ENCODE results near the gene C22orf42. TPM values are rescaled to one million over a fixed set of nuclear protein-coding genes. Genes with fewer than 3 reads are reported as not detected.
"Not testable (repeated sequence)": the region's sequence is repeated elsewhere in the genome, so short reads cannot be mapped to it uniquely, and the experiment has no call there.

Gene C22orf42, protein sequence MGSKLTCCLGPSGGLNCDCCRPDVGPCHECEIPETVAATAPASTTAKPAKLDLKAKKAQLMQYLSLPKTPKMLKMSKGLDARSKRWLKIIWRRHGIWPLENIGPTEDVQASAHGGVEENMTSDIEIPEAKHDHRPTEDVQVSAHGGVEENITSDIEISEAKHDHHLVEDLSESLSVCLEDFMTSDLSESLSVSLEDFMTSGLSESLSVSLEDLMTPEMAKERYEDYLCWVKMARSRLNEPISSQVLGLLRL
- not detected in 2 replicates for total RNA-seq
- polyA plus RNA-seq (2012), result not detected

DNA sequence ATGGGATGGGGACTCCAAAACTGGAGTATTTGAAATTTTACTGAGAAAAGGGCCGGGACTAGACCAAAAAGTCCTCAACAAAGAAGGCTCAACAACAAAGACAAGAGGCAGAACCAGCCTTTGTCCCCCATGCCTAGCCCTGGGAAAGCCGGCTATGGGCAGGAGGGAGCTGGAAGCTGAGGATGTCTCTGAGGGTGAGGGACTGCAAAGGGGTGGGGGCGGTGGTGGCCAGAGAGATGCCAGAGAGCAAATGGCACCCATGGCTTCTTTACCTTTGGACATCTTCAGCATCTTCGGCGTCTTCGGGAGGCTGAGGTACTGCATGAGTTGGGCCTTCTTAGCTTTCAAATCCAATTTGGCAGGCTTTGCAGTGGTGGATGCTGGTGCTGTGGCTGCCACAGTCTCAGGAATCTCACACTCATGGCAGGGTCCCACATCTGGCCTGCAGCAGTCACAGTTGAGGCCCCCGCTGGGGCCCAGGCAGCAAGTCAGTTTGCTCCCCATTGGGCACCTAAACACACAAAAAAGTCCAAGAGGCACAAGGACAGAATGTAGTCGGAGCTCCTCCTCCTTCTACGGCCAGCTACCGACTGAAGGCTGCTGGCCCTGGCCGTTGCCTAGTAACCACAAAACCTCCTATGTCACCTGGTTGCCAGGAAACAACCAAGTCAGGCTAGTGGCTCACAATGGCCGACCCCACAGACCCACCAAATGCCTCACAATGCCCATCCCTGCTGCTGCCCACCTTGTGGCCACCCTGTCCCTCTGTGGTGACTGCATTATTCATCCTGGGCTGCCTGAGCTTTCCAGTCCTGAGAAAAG, at the start of gene C22orf42:
Gene C22orf42, minus strand, starts transcription at position 592 of the 822 bp plus-strand sequence. Its CDS starts 88 bp downstream, at position 504.
- no peak for DNase-seq (ENCODE audit: low read depth)

DNA sequence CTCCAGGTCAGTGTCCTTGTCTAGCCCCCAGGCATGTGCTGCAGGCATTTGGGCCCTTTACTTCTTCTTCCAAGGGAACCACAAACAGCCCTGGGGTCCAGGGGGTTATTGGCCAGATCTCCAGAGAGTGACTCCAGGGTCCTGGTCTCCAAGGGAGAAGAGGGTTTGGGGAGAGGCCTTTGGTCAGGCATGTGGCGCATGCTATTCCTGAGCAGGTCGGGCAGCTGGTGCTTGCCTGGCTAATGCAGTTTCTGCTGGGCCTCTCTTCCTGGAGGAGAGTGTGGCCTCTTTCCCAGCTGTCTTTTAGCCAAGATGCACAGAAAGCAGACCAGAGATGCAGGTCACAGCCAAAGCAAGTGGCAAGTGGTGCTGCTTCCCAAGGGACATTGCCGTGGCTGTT, 49.6 kb upstream of the C22orf42 start:
- peak; percentile 92 for DNase-seq (ENCODE audit: low read depth)

DNA sequence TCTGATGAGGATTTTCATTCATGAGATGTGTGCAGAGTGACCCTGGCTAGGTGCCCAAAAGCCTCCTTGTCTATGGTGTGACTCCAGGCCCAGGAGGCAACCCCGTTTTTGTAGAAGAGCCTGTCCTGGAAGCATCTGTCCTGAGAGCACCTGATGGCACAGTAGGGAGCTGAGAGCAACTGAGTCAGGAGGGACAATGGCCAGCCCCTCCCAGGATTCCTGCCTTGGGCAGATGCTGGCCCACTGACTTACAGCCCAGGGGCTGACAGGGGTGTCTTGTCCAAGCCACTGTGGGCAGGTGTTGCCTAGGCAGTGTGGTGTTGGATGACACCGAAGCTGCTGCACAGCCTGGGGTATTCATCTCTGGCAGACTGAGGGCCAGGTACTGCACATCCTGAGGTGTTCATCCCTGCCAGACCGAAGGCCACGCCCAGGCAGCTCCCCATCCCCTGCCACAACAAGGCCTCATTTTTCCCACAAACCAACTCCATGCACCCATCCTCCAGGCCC, 48.9 kb upstream of the C22orf42 start:
- no peak for DNase-seq (ENCODE audit: low read depth)

DNA sequence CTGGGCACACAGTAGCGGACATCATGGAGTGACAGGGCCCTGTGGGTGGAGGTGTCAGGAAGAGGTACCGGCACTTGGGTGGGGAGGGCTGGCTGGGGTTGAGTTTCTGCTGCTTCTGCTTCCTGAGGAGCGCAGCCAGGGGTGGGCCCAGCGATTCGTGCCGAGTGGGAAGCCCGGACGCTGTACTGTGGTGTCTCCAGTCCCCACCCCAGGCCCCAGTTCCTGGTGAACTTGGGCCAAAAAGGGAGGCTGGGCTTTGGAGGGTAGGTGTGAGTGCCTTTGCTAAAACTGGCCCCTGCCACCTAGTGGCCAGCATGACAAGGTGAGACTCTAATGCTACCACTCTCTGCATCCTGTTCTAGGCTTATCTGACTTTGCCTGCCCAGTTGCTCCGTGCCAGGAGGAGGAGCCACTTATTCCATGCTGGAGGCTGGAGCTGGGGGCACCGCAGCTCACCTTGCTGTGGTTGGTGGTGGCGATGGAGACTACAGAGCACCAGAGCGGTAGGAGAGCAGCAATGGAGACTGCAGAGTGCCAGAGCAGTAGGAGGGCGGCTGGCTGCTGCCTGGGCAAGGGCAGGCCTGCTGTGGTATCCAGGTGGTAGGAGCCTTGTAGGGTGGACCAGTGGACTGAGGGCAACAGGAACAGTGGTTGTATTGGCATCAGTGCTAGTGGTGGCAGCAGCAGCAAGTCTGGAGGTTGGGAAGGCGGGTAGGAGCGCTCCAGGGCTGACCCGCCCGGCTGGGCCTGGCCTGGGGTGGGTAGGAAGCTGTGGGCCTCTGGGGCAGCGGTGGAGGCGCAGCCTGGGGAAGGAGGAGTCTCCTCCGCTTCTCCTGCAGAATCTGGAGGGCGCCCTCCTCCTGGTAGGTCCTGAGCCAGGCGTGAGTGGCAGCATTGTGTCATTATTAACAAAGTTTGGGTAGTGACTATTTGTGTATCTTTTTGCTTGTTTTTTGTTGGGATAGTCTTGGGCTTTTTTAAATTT, 48.0 kb upstream of the C22orf42 start:
- no peak for DNase-seq (ENCODE audit: low read depth)

DNA sequence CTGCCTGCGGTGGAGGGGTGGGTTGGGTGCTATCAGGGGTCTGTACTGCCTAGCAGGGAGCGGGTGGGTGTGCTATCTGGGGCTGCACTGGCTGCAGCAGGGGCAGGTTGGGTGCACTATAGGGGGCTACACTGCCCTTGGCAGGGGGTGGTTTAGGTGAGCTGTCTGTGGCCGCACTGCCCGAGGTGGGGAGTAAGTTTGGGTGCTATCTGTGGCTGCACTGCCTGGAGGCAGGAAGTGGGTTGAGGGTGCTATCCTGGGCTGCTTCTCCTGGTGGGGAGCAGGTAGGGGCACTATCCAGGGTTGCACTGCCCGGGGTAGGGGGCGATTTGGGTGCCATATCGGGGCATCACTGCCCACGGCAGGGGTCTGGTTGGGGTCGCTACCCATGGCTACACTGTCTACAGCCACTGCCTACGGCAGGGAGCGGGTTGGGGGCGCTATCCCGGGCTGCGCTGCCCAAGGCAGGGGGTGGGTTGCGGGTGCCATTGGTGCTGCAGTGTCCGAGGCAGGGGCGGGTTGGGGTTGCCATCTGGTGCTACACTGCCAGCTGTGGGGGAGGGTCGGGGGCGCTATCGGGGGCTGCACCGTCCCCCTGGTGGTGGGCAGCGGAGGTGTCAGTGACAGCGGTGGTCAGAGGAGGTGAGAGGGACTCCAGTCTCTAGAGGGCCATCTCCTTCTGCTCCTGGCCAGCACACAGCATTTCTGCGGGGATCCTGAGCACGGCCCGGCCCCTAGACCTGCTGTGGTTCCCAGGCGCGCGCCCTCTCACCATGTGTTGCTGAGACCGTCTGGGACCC, 47.1 kb upstream of the C22orf42 start:
- DNase-seq (ENCODE audit: low read depth), result no peak

DNA sequence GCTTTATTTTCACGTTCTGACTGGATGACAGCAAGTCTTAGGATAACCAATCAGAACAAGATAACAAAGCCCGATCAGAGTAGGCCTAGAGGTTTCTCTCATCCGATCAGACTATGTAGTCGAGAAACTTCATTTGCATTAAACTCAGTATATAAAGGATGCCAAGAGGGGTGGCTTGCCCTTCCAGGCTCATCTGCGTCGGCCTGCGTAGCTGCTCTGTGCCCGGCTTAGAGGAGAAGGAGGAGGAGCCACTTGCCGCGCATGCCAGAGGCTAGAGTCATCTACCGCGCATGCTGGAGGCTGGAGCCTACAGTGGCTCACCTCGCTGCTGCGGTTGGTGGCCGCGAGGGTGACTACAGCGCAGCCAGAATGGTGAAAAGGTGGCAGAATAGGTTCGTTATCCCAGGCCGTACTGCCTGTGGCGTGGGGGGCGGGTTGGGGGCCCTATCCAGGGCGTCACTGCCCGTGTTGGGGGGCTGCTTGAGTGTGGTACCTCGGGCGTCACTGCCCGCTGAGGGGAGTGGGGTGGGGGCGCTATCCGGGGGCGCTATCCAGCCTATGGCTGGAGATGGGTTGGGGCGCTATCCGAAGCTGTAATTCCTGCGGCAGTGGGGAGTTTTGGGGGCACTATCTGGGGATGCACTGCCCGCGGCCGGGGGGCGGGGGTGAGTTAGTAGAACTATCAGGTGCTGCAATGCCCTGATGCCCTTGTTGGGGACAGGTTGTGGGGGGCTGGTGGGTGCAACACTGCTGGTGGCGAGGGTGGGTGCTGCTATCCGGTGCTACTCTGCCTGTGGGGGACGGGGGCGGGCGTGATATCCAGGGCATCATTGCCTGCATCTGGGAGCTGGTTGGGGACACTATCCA, 46.0 kb upstream of the C22orf42 start, which contains the start of gene RFPL2:
Gene RFPL2, minus strand, starts transcription at position 218 of the 867 bp plus-strand sequence. CDS start 2,622 bp downstream, outside the sequence.
- peak; percentile 21 for DNase-seq (ENCODE audit: low read depth)

DNA sequence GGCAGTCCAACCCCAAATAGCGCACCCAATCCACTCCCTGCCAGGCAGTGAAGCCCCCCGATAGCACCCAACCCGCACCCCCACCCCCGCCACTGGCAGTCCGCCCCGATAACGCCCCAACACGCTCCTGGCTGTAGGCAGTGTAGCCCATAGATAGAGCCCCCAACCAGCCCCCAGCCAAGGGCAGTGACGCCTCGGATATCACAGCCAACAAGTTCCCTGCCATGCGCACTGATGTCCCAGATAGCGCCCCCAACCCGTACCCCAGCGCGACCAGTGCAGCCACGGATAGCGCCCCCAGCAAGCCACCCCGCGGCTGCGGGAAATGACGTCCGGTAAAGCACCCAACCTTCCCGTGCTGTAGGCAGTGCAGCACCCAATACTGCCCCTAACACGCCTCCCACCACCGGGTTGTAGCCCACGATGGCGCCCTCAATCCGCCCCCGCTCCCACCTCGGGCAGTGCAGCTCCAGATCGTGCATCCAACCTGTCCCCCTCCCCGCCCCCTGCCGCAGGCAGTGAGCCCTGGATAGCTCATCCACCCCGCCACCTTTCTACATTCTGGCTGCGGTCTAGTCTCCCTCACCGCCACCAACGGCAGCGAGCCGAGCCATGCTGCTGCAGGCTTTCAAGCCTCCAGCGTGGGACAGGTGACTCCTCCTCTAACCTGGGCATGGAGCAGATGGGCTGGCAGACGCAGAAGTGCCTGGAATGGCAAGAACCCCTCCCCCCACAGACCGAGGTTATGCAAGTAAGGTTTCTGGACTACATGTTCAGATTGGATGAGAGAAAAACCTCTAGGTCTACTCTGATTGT, 45.1 kb upstream of the C22orf42 start:
- no peak for DNase-seq (ENCODE audit: low read depth)

DNA sequence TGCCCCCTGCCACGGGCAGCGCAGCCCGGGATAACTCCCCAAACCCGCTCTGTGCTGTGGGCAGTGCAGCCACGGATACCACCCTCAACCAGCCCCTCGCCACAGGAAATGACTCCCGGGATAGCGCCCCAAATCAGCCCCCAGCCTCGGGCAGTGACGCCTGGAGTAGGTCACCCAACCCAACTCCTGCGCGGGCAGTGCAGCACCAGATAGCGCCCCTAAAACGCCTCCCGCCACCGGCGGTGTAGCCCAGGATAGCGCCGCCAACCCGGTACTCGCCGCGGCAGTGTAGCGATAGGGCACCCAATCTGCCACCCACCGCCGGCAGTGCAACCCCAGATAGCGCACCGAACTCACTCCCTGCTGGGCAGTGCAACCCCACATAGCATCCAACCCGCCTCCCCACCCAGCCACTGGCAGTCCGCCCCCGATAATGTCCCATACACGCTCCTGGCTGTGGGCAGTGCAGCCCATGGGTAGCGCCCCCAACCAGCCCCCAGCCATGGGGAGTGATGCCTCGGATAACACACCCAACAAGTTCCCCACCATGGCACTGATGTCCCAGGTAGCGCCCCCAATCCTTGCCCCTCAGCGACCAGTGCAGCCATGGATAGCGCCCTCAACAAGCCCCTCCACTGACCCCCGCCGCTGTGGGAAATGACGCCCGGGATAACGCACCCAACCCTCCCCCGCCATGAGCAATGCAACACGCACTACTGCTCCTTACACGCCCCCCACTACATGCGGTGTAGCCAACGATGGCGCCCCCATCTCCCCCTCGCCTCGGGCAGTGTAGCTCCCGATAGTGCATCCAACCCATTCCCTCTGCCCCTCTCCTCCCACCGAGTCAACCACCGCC, 44.3 kb upstream of the C22orf42 start:
- no peak for DNase-seq (ENCODE audit: low read depth)

DNA sequence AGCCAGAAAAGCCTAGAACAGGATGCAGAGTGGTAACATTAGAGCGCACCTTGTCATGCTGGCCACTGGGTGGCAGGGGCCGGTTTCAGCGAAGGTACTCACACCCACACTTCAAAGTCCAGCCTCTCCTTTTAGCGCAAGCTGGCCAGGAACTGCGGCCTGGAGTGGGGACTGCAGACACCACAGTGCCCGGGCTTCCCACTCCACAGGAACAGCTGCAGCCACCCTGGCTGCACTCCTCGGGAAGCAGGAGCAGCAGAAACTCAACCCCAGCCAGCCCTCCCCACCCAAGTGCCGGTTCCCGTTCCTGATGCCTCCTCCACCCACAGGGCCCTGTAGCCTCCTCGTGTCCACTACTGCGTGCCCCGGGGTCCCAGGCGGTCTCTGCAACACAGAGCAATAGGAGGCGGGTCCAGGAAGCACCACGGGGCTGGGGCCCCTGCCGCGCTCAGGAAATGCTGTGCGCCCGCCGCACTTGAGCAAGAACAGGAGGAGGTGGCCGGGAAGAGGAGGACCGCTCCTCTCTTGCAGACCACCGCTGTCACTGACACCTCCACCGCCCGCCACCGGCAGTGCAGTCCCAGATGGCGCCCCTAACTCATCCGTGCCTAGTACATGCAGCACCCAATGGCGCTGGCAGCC, 43.6 kb upstream of the C22orf42 start:
- peak; percentile 78 for DNase-seq (ENCODE audit: low read depth)

DNA sequence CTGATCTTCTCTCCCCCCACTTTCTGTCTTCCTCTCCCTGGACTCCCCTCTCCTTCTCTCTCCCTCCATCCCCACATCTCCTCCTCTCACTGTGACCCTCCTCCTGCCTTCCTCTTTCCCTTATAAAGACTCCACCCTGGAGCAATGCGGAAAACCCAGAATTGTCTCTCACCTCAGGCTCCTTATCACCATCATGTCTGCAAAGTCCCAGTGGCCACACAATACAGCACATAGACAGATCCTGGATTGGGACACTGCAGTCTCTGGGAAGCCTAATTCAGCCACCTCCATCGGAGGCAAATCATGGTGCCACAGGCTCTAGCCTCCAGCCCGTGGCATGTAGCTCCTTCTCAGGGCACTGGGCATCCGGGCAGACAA, 43.0 kb upstream of the C22orf42 start:
- DNase-seq (ENCODE audit: low read depth), result no peak

DNA sequence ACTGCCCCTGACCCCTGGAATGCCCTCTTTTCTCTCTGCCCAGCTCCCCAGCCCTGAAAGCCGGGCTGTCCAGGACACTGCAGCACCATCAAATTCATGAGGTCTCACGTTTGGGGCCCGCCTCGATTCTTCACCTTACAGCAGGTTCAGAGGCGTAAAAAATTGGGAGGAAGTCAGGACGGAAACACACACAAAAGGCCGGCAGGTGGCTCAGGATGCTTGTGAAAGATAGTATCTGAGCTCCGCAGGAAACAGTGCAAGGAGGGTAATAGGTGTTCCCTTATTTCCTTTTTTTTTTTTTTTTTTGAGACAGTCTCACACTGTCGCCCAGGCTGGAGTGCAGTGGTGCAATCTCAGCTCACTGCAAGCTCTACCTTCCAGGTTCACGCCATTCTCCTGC, 41.6 kb upstream of the C22orf42 start:
- no peak for DNase-seq (ENCODE audit: low read depth)

DNA sequence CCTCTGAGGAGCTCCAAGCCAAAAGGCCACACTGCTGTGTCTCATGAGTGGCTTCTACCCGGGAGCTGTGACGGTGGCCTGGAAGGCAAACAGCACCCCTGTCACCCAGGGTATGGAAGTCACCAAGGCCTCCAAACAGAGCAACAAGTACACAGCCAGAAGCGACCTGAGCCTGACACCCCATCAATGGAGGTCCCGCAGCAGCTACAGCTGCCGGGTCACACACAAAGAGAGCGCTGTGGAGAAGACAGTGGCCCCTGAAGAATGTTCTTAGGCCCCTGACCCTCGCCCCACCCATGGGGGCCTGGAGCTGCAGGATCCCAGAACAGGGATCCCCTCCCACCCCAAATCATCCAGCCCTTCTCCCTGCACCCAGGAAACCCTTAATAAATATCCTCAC, 40.9 kb upstream of the C22orf42 start:
- no peak for DNase-seq (ENCODE audit: low read depth)

DNA sequence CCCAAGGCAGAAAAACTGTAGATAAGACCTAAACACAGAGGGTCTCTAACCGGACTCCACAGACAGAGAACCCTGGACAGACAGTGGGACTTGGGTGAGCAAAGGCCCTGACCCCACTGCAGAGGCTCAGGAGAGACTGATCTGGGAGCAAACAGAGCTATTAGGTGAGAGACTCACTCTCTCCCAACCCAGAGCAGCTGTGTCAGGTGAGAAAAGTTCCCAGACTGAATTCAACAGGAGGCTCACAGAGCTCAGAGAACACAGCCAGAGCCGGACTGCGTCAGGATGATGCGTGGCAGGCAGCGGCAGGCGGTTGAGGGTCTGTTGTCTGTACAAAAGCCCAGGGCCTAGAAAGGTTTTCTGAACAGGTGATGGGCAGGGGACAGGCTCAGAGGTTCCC, 40.2 kb upstream of the C22orf42 start:
- no peak for DNase-seq (ENCODE audit: low read depth)

DNA sequence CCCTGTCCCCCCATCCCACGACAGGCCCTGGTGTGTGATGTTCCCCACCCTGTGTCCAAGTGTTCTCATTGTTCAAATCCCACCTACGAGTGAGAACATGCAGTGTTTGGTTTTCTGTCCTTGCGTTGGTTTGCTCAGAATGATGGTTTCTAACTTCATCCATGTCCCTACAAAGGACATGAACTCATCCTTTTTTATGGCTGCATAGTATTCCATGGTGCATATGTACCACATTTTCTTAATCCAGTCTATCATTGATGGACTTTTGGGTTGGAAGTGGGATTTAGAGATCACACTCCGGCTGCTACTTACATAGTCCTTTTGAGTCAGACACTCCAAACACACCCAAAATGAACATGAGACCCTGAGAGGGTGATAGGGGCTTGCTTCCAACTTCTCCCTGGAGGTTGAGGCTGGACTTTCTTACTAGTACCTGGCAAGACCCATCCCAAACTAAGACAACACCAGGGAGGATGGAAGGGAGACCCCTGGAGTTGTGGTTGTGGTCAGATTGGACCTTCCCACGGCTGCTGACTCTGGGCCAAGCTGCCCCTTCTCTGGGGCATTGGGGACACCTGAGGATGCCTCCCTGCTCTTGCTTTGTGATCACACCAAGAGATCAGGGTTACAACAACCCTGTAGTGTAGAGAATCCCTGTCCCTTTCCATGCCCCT, 38.6 kb upstream of the C22orf42 start:
- DNase-seq (ENCODE audit: low read depth), result not testable (repeated sequence)

DNA sequence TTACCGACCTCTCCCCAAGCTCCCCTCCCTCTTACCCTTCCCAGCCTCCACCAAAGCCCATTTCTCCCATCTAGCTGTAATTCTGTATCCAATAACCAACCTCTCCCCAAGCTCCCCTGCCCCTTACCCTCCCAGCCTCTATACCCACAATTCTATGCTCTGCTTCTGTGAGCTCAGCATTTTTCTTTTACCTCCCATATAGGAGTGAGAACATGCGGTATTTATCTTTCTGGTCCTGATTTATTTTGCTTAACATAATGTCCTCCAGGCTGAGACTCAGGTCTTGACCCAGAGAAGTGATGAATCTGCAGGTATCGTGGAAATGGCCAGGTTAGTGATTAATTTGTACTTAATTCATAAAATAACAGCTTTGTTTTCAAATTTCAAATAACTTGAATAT, 36.8 kb upstream of the C22orf42 start:
- DNase-seq (ENCODE audit: low read depth), result not testable (repeated sequence)

DNA sequence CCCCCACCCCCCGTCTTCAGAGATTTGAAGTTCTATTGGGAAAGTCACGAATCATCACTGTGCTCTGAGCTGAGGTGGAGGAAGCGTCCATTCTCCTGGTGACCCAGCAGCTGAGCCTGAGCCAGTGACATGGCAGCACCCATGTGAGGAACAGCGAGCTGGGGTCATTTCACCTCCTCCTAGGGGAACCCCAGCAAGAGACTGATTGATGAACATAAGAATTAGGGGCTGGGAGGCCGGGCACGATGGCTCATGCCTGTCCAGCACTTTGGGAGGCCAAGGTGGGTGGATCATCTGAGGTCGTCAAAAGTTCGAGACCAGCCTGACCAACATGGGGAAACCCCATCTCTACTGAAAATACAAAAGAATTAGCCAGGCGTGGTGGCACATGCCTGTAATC, 34.2 kb upstream of the C22orf42 start:
- not testable (repeated sequence) for DNase-seq (ENCODE audit: low read depth)
